ENCODE measurements around the gene METTL24. TPM values are rescaled to one million over a fixed set of nuclear protein-coding genes. Genes with fewer than 3 reads are reported as not detected.
"Not testable (repeated sequence)": the region's sequence is repeated elsewhere in the genome, so short reads cannot be mapped to it uniquely, and the experiment has no call there.

Gene METTL24
- total RNA-seq, 2 donors from 2014 or later = not detected

GRCh38 chr6:110355727-110356126 lies 2.4 kb downstream of the METTL24 start:
- DNase-seq (no peak), ATAC-seq (no peak)
- H3K9me3 ChIP-seq (ENCODE audit: control insufficient read depth, low read length, poor library complexity, severe bottlenecking) = no peaks in the 10 kb centered on the region
- Mint-ChIP-seq H3K36me3 (ENCODE audit: low read depth) (peaks cover 4% of the 10 kb centered on the region), H3K27ac (no peak overlapping the region), H3K27me3 (peaks cover 78% of the 10 kb centered on the region), H3K4me3 (no peak overlapping the region), H3K4me1 (peaks cover 10% of the 10 kb centered on the region)

GRCh38 chr6:110355022-110355421 lies 3.1 kb downstream of the METTL24 start:
- DNase-seq = no peak
- peaks cover 4% of the 10 kb centered on the region for H3K36me3 Mint-ChIP-seq (ENCODE audit: low read depth)
- H3K4me1 Mint-ChIP-seq = peaks cover 10% of the 10 kb centered on the region
- no peak overlapping the region for H3K27ac Mint-ChIP-seq
- H3K9me3 ChIP-seq (ENCODE audit: control insufficient read depth, low read length, poor library complexity, severe bottlenecking) = no peaks in the 10 kb centered on the region
- no peak for ATAC-seq
- H3K4me3 Mint-ChIP-seq = no peak overlapping the region
- H3K27me3 Mint-ChIP-seq = peaks cover 73% of the 10 kb centered on the region

- DNase-seq (no peak), ATAC-seq (no peak)
- Mint-ChIP-seq H3K4me1 (peaks cover 10% of the 10 kb centered on the region), H3K27ac (no peak overlapping the region), H3K4me3 (no peak overlapping the region), H3K27me3 (peaks cover 73% of the 10 kb centered on the region), H3K36me3 (ENCODE audit: low read depth) (peaks cover 4% of the 10 kb centered on the region)
- H3K9me3 ChIP-seq (ENCODE audit: control insufficient read depth, low read length, poor library complexity, severe bottlenecking) = no peaks in the 10 kb centered on the region
Observed at GRCh38 chr6:110354153-110354552, 4.0 kb downstream of the METTL24 start.

- Mint-ChIP-seq H3K27me3 (peaks cover 73% of the 10 kb centered on the region), H3K27ac (no peak overlapping the region), H3K4me1 (peaks cover 10% of the 10 kb centered on the region), H3K4me3 (no peak overlapping the region), H3K36me3 (ENCODE audit: low read depth) (peaks cover 4% of the 10 kb centered on the region)
- ATAC-seq = no peak
- DNase-seq = no peak
- H3K9me3 ChIP-seq (ENCODE audit: control insufficient read depth, low read length, poor library complexity, severe bottlenecking) = no peaks in the 10 kb centered on the region
Observed at GRCh38 chr6:110353457-110354001, 4.6 kb downstream of the METTL24 start.

GRCh38 chr6:110352563-110353262 lies 5.4 kb downstream of the METTL24 start:
- H3K27me3 Mint-ChIP-seq = peaks cover 76% of the 10 kb centered on the region
- no peak overlapping the region for H3K4me3 Mint-ChIP-seq
- peaks cover 10% of the 10 kb centered on the region for H3K4me1 Mint-ChIP-seq
- H3K27ac Mint-ChIP-seq = no peak overlapping the region
- H3K36me3 Mint-ChIP-seq (ENCODE audit: low read depth) = peaks cover 4% of the 10 kb centered on the region
- no peaks in the 10 kb centered on the region for H3K9me3 ChIP-seq (ENCODE audit: control insufficient read depth, low read length, poor library complexity, severe bottlenecking)
- no peak for DNase-seq
- no peak for ATAC-seq

GRCh38 chr6:110351986-110352385 lies 6.2 kb downstream of the METTL24 start:
- Mint-ChIP-seq H3K4me1 (peaks cover 8% of the 10 kb centered on the region), H3K4me3 (no peak overlapping the region), H3K27me3 (peaks cover 69% of the 10 kb centered on the region), H3K36me3 (ENCODE audit: low read depth) (peaks cover 4% of the 10 kb centered on the region), H3K27ac (no peak overlapping the region)
- H3K9me3 ChIP-seq (ENCODE audit: control insufficient read depth, low read length, poor library complexity, severe bottlenecking) = no peaks in the 10 kb centered on the region
- ATAC-seq (no peak), DNase-seq (no peak)

GRCh38 chr6:110351546-110351945 lies 6.6 kb downstream of the METTL24 start:
- ATAC-seq = no peak

GRCh38 chr6:110350593-110350992 lies 7.6 kb downstream of the METTL24 start:
- peaks cover 55% of the 10 kb centered on the region for H3K27me3 Mint-ChIP-seq
- H3K4me1 Mint-ChIP-seq; DNase-seq; H3K36me3 Mint-ChIP-seq (ENCODE audit: low read depth); H3K27ac Mint-ChIP-seq; H3K4me3 Mint-ChIP-seq; ATAC-seq; H3K9me3 ChIP-seq (ENCODE audit: control insufficient read depth, low read length, poor library complexity, severe bottlenecking): not testable (repeated sequence)

More at GRCh38 chr6:110351546-110351945, 6.6 kb downstream of the METTL24 start:
- Mint-ChIP-seq H3K4me3 (no peak overlapping the region), H3K27ac (no peak overlapping the region), H3K27me3 (peaks cover 65% of the 10 kb centered on the region), H3K4me1 (peaks cover 5% of the 10 kb centered on the region), H3K36me3 (ENCODE audit: low read depth) (peaks cover 2% of the 10 kb centered on the region)
- no peaks in the 10 kb centered on the region for H3K9me3 ChIP-seq (ENCODE audit: control insufficient read depth, low read length, poor library complexity, severe bottlenecking)
- DNase-seq = no peak

GRCh38 chr6:110348961-110349690 lies 9.0 kb downstream of the METTL24 start:
- H3K4me1 Mint-ChIP-seq = peaks cover 2% of the 10 kb centered on the region
- DNase-seq (no peak), ATAC-seq (no peak)
- H3K36me3 Mint-ChIP-seq (ENCODE audit: low read depth) = no peaks in the 10 kb centered on the region
- no peak overlapping the region for H3K4me3 Mint-ChIP-seq
- H3K27ac Mint-ChIP-seq = no peak overlapping the region
- H3K27me3 Mint-ChIP-seq = peaks cover 41% of the 10 kb centered on the region
- no peaks in the 10 kb centered on the region for H3K9me3 ChIP-seq (ENCODE audit: control insufficient read depth, low read length, poor library complexity, severe bottlenecking)

- DNase-seq (no peak), ATAC-seq (no peak)
- no peaks in the 10 kb centered on the region for H3K4me1 Mint-ChIP-seq
- H3K36me3 Mint-ChIP-seq (ENCODE audit: low read depth) = no peaks in the 10 kb centered on the region
- peaks cover 28% of the 10 kb centered on the region for H3K27me3 Mint-ChIP-seq
- no peak overlapping the region for H3K27ac Mint-ChIP-seq
- H3K4me3 Mint-ChIP-seq = no peak overlapping the region
- no peaks in the 10 kb centered on the region for H3K9me3 ChIP-seq (ENCODE audit: control insufficient read depth, low read length, poor library complexity, severe bottlenecking)
Observed at GRCh38 chr6:110345025-110345424, 13.1 kb downstream of the METTL24 start.

GRCh38 chr6:110342759-110343158 lies 15.4 kb downstream of the METTL24 start:
- Mint-ChIP-seq H3K4me1 (no peaks in the 10 kb centered on the region), H3K4me3 (no peak overlapping the region), H3K27ac (no peak overlapping the region), H3K36me3 (ENCODE audit: low read depth) (no peaks in the 10 kb centered on the region), H3K27me3 (peaks cover 18% of the 10 kb centered on the region)
- H3K9me3 ChIP-seq (ENCODE audit: control insufficient read depth, low read length, poor library complexity, severe bottlenecking) = no peaks in the 10 kb centered on the region
- ATAC-seq (no peak), DNase-seq (no peak)

- no peaks in the 10 kb centered on the region for H3K9me3 ChIP-seq (ENCODE audit: control insufficient read depth, low read length, poor library complexity, severe bottlenecking)
- DNase-seq (no peak), ATAC-seq (no peak)
- H3K27ac Mint-ChIP-seq = no peak overlapping the region
- no peak overlapping the region for H3K4me3 Mint-ChIP-seq
- no peaks in the 10 kb centered on the region for H3K36me3 Mint-ChIP-seq (ENCODE audit: low read depth)
- no peaks in the 10 kb centered on the region for H3K4me1 Mint-ChIP-seq
- peaks cover 18% of the 10 kb centered on the region for H3K27me3 Mint-ChIP-seq
Observed at GRCh38 chr6:110341663-110342596, 16.2 kb downstream of the METTL24 start.

- no peaks in the 10 kb centered on the region for H3K9me3 ChIP-seq (ENCODE audit: control insufficient read depth, low read length, poor library complexity, severe bottlenecking)
- no peaks in the 10 kb centered on the region for H3K36me3 Mint-ChIP-seq (ENCODE audit: low read depth)
- no peak for DNase-seq
- no peak overlapping the region for H3K27ac Mint-ChIP-seq
- H3K4me1 Mint-ChIP-seq = no peaks in the 10 kb centered on the region
- H3K27me3 Mint-ChIP-seq = peaks cover 18% of the 10 kb centered on the region
- no peak overlapping the region for H3K4me3 Mint-ChIP-seq
- ATAC-seq = no peak
Observed at GRCh38 chr6:110341067-110341466, 17.1 kb downstream of the METTL24 start.

Data from T-helper 17 cell (primary cell).